CD8-positive, alpha-beta memory T cell (primary cell): ENCODE data around the gene LPA. TPM values are rescaled to one million over a fixed set of nuclear protein-coding genes. Genes with fewer than 3 reads are reported as not detected.

Source experiments
- polyA plus RNA-seq: library from polyadenylated mRNA; unstranded; fragments of 300-500 nt; fragmentation: Illumina TruSeq; gene quantifications from one replicate; pipeline ENCODE4 v1.2.3, GENCODE V29; 2021
- total RNA-seq, 2 experiments: library from RNA; stranded (reverse); gene quantifications; one replicate each; pipeline ENCODE4 v1.2.3, GENCODE V29; 2021

LPA gene
- total and polyA plus RNA-seq, 3 experiments from 2014 or later = not detected

Other genes with a start within 250 kb of the LPA start
- under 1 TPM in 1 of 2 experiments, not detected in 1; 0.33 TPM for gene PLG, start 38.0 kb upstream of the LPA start, total RNA-seq
- gene PLG, start 38.0 kb upstream of the LPA start, polyA plus RNA-seq = not detected